Measurements from ENCODE around the gene AFF1.

- TF ChIP-seq CTCF (IDR thresholded peaks at IDR 0.05; ENCODE audit: insufficient read depth, low read depth, low read length) = no peak
- TF ChIP-seq EZH2 (IDR thresholded peaks at IDR 0.05; ENCODE audit: insufficient read depth, low read length) = no peak
Measured at GRCh38 chr4:87109121-87109520, 174.3 kb downstream of the AFF1 start.
